Muscle of back (tissue), 11 donors: Measurements from ENCODE around the gene RHOF. TPM values are rescaled to one million over a fixed set of nuclear protein-coding genes. Genes with fewer than 3 reads are reported as not detected.

ENCODE experiments used
- DNase-seq, 3 donors: peaks; one replicate each; pipeline versions ENCODE4 v3.0.0 to v3.0.0-alpha.2; 2013
- polyA plus RNA-seq, 10 donors: library from polyadenylated mRNA; unstranded; fragments of 120-200 nt; gene quantifications; one replicate each; pipeline ENCODE4 v1.2.1, GENCODE V29; 2013; ENCODE audit not compliant: insufficient read length in 10 of 10

The RHOF gene
- polyA plus RNA-seq, 10 donors = 1.3 to 4.6 (median 2.2) TPM

GRCh38 chr12:121820056-121820455 is 26.6 kb upstream of the RHOF start:
- DNase-seq = no peak

GRCh38 chr12:121819212-121819949 is 25.9 kb upstream of the RHOF start:
- DNase-seq = no peak

GRCh38 chr12:121817648-121818043 is 24.2 kb upstream of the RHOF start:
- DNase-seq = no peak

- DNase-seq = no peak
These were observed 23.6 kb upstream of the RHOF start for GRCh38 chr12:121816925-121817647.

- no peak for DNase-seq
These were observed 21.8 kb upstream of the RHOF start for GRCh38 chr12:121815263-121815662.

GRCh38 chr12:121814429-121815119 is 21.1 kb upstream of the RHOF start:
- no peak for DNase-seq

- DNase-seq = no peak
These were observed 20.5 kb upstream of the RHOF start for GRCh38 chr12:121813951-121814350.

- DNase-seq = no peak
These were observed 19.7 kb upstream of the RHOF start for GRCh38 chr12:121812921-121813896.

GRCh38 chr12:121812320-121812871 is 18.9 kb upstream of the RHOF start:
- peak in 2 of 3 donors; percentile 55 to 85 for DNase-seq

- peak in 2 of 3 donors; percentile 86 to 89 for DNase-seq
These were observed 18.2 kb upstream of the RHOF start for GRCh38 chr12:121811434-121812319.

- peak in 1 of 3 donors; percentile 30 for DNase-seq
These were observed 17.4 kb upstream of the RHOF start for GRCh38 chr12:121810833-121811433.

- no peak for DNase-seq
These were observed 16.8 kb upstream of the RHOF start for GRCh38 chr12:121810234-121810817.

GRCh38 chr12:121809712-121810116 is 16.2 kb upstream of the RHOF start:
- no peak for DNase-seq

GRCh38 chr12:121808623-121809022 is 15.1 kb upstream of the RHOF start:
- no peak for DNase-seq

- no peak for DNase-seq
These were observed 14.3 kb upstream of the RHOF start for GRCh38 chr12:121807642-121808347.

GRCh38 chr12:121806546-121807423 is 13.3 kb upstream of the RHOF start:
- DNase-seq = peak in 1 of 3 donors; percentile 58

- no peak for DNase-seq
These were observed 12.6 kb upstream of the RHOF start for GRCh38 chr12:121806009-121806545.
